Psoas muscle (tissue), 8 donors: Measurements from ENCODE around the gene GABBR2. TPM values are rescaled to one million over a fixed set of nuclear protein-coding genes. Genes with fewer than 3 reads are reported as not detected.

ENCODE experiments used
- ATAC-seq, 4 donors: fragments of 200-7000 bp; cut with Tn5 transposase; one replicate each; pipeline ENCODE4 v1.9.1; 2020; ENCODE audit warnings: moderate library complexity in 3 of 4, mild to moderate bottlenecking in 2 of 4
- DNase-seq, 2 donors: peaks; one replicate each; pipeline ENCODE4 v3.0.0-alpha.2; 2020
- H3K27ac ChIP-seq: fragments of 200-600 bp; one replicate; pipeline ENCODE4 v1.8.0; 2022
- H3K27me3 ChIP-seq, 3 donors: fragments of 200-600 bp in 1 of 3; one replicate each; pipeline versions ENCODE4 v1.6.1 to v1.8.0; 2013 to 2022; ENCODE audit warnings: low read length in 2 of 3, mild to moderate bottlenecking in 2 of 3, moderate library complexity in 1 of 3; ENCODE audit not compliant: insufficient read depth in 3 of 3
- H3K36me3 ChIP-seq, 2 donors: fragments of 200-600 bp in 1 of 2; one replicate each; pipeline versions ENCODE4 v1.6.1 to v1.8.0; 2013 to 2022; ENCODE audit warnings: low read depth in 1 of 2, mild to moderate bottlenecking in 1 of 2, moderate library complexity in 1 of 2; ENCODE audit not compliant: insufficient read depth in 1 of 2
- H3K4me1 ChIP-seq: fragments of 200-600 bp; one replicate; pipeline ENCODE4 v1.8.0; 2022
- H3K4me3 ChIP-seq: fragments of 200-600 bp; one replicate; pipeline ENCODE4 v1.8.0; 2022; ENCODE audit warnings: mild to moderate bottlenecking
- H3K9me3 ChIP-seq: fragments of 200-600 bp; one replicate; pipeline ENCODE4 v1.8.0; 2022
- CTCF ChIP-seq: fragments of 200-600 bp; IDR thresholded peaks from one replicate; pipeline ENCODE4 v1.8.0; 2022; ENCODE audit warnings: antibody characterized with exemption
- WGBS, 3 donors: extraction: QIAGEN DNeasy Blood & Tissue Kit; methylation state at CpG; one replicate each; pipeline versions ENCODE4 v1.1.6 to v1.1.7; 2013; 5-methylcytosine and 5-hydroxymethylcytosine counted together
- intact Hi-C, 2 donors: fragments of 100-400 bp; cut with DNase I; formaldehyde crosslinking; loops; one replicate each; pipeline versions ENCODE4 v1.11.0 to v1.14.2; 2022
- polyA plus RNA-seq, 3 donors: library from polyadenylated mRNA; stranded (reverse); fragments of 200-250 nt; gene quantifications; one replicate each; pipeline ENCODE4 v1.2.3, GENCODE V29; 2013
- total RNA-seq, 4 donors: library from RNA; stranded (reverse); fragmentation: NEBNext Ultra II Directional in 2 of 4; extraction: Animal tissue kit (Norgen Biotek cat#: 25700) in 2 of 4; gene quantifications; one replicate each; pipeline versions ENCODE4 v1.2.1 to v1.2.4, GENCODE V29; 2021 to 2023
- donor health status: healthy with polysubstance abuse.
- donor health status: DM: no; HTN: no; CAD: no; lungs with moderate emphysema.
- donor health status: Bipolar disorder and iron deficiency.
- donor health status: healthy.
- donor health status: DM: yes; HTN: yes; CAD: no.
- donor health status: DM: no; HTN: no; CAD: no.
- donor health status: DM: no; HTN: no; CAD: no.
- donor health status: DM: yes; HTN: yes; CAD: no.

GABBR2 gene
- total and polyA plus RNA-seq, 7 donors = 0.08 to 0.66 (median 0.38) TPM

GRCh38 chr9:98726735-98727134, 18.0 kb upstream of the GABBR2 start:
- DNase-seq (no peak), ATAC-seq (no peak)
- no peak for TF ChIP-seq CTCF
- intact Hi-C loops = no loop called here
- WGBS, 3 donors = 47 to 49% (median 49%) methylated on average over 5 of the region's 5 CpGs
- no peak overlapping the region for H3K27ac ChIP-seq
- H3K4me1 ChIP-seq = no peaks in the 10 kb centered on the region
- no peak overlapping the region for H3K4me3 ChIP-seq
- no peaks in the 10 kb centered on the region for H3K9me3 ChIP-seq
- no peaks in the 10 kb centered on the region for H3K36me3 ChIP-seq
- peaks cover 0 to 6% (median 0%) of the 10 kb centered on the region in 3 donors for H3K27me3 ChIP-seq

- 53 to 60% (median 57%) methylated on average over 5 of the region's 5 CpGs for WGBS, 3 donors
- Histone ChIP-seq H3K4me1 (no peaks in the 10 kb centered on the region), H3K27ac (no peak overlapping the region), H3K4me3 (no peak overlapping the region), H3K36me3 (no peaks in the 10 kb centered on the region), H3K9me3 (no peaks in the 10 kb centered on the region), H3K27me3 (peaks cover 0 to 6% (median 0%) of the 10 kb centered on the region in 3 donors)
- intact Hi-C loops = no loop called here
- DNase-seq (no peak), ATAC-seq (no peak)
- no peak for TF ChIP-seq CTCF
Observed at GRCh38 chr9:98724810-98725530, 16.2 kb upstream of the GABBR2 start.

GRCh38 chr9:98721643-98722042, 12.9 kb upstream of the GABBR2 start:
- no peak overlapping the region for H3K27ac ChIP-seq
- no peaks in the 10 kb centered on the region for H3K9me3 ChIP-seq
- WGBS, 3 donors = 73 to 86% (median 84%) methylated on average over 2 of the region's 2 CpGs
- DNase-seq = no peak
- no peak overlapping the region for H3K4me3 ChIP-seq
- peaks cover 0 to 6% (median 0%) of the 10 kb centered on the region in 3 donors for H3K27me3 ChIP-seq
- ATAC-seq = no peak
- TF ChIP-seq CTCF = no peak
- no peaks in the 10 kb centered on the region for H3K4me1 ChIP-seq
- intact Hi-C loops = no loop called here
- H3K36me3 ChIP-seq = no peaks in the 10 kb centered on the region

GRCh38 chr9:98720402-98720801, 11.7 kb upstream of the GABBR2 start:
- Histone ChIP-seq H3K4me3 (no peak overlapping the region), H3K27ac (no peak overlapping the region), H3K36me3 (no peaks in the 10 kb centered on the region), H3K27me3 (peaks cover 0 to 6% (median 0%) of the 10 kb centered on the region in 3 donors), H3K4me1 (no peaks in the 10 kb centered on the region), H3K9me3 (no peaks in the 10 kb centered on the region)
- intact Hi-C loops = no loop called here
- no peak for DNase-seq
- TF ChIP-seq CTCF = no peak
- 77 to 80% (median 77%) methylated on average over 4 of the region's 4 CpGs for WGBS, 3 donors
- no peak for ATAC-seq

- Histone ChIP-seq H3K9me3 (no peaks in the 10 kb centered on the region), H3K27ac (no peak overlapping the region), H3K27me3 (peaks cover 0 to 6% (median 0%) of the 10 kb centered on the region in 3 donors), H3K4me1 (no peaks in the 10 kb centered on the region), H3K4me3 (no peak overlapping the region), H3K36me3 (no peaks in the 10 kb centered on the region)
- 56 to 61% (median 60%) methylated on average over 2 of the region's 2 CpGs for WGBS, 3 donors
- intact Hi-C loops = no loop called here
- TF ChIP-seq CTCF = no peak
- DNase-seq = no peak
- ATAC-seq = no peak
Observed at GRCh38 chr9:98719055-98719454, 10.3 kb upstream of the GABBR2 start.
